Mucosa of descending colon (tissue), 3 donors: ENCODE measurements around the gene ATP6V0E1. TPM values are rescaled to one million over a fixed set of nuclear protein-coding genes. Genes with fewer than 3 reads are reported as not detected.

ENCODE experiments used
- ATAC-seq: fragments of 200-7000 bp; cut with Tn5 transposase; one replicate; pipeline ENCODE4 v1.9.1; 2020; ENCODE audit warnings: mild to moderate bottlenecking, moderate library complexity
- DNase-seq, 3 donors: peaks; one replicate each; pipeline ENCODE4 v3.0.0-alpha.2; 2020
- H3K36me3 ChIP-seq: fragments of 200-600 bp; one replicate; pipeline ENCODE4 v1.8.0; 2021; ENCODE audit warnings: low read depth, mild to moderate bottlenecking
- H3K4me1 ChIP-seq: fragments of 200-600 bp; one replicate; pipeline ENCODE4 v1.8.0; 2021; ENCODE audit warnings: low read depth, mild to moderate bottlenecking
- H3K4me3 ChIP-seq: fragments of 200-600 bp; one replicate; pipeline ENCODE4 v1.8.0; 2021; ENCODE audit warnings: mild to moderate bottlenecking
- H3K9me3 ChIP-seq: fragments of 200-600 bp; one replicate; pipeline ENCODE4 v1.8.0; 2021; ENCODE audit warnings: mild to moderate bottlenecking
- intact Hi-C, 2 donors: fragments of 100-400 bp; cut with DNase I in 1 of 2; cut with micrococcal nuclease in 1 of 2; formaldehyde crosslinking; loops; one replicate each; pipeline versions ENCODE4 v1.11.0 to v1.11.1; 2022; cut with DNase I, micrococcal nuclease
- total RNA-seq, 3 donors: library from RNA; stranded (reverse); fragmentation: NEBNext Ultra II Directional in 2 of 3; extraction: Animal tissue kit (Norgen Biotek cat#: 25700) in 2 of 3; gene quantifications; one replicate each; pipeline versions ENCODE4 v1.2.1 to v1.2.4, GENCODE V29; 2021 to 2023
- TF ChIP-seq, protein P1 (sequence below): fragments of 200-600 bp; IDR thresholded peaks from one replicate; pipeline ENCODE4 v1.8.0; 2022; ENCODE audit warnings: antibody characterized with exemption, mild to moderate bottlenecking
- donor health status: DM: no; HTN: no; CAD: no; lungs with moderate emphysema.
- donor health status: DM: no; HTN: no; CAD: no.
- donor health status: DM: no; HTN: yes; CAD: no.

Gene ATP6V0E1
- total RNA-seq, 3 donors from 2014 or later, result 174 to 194 (median 190) TPM

DNA sequence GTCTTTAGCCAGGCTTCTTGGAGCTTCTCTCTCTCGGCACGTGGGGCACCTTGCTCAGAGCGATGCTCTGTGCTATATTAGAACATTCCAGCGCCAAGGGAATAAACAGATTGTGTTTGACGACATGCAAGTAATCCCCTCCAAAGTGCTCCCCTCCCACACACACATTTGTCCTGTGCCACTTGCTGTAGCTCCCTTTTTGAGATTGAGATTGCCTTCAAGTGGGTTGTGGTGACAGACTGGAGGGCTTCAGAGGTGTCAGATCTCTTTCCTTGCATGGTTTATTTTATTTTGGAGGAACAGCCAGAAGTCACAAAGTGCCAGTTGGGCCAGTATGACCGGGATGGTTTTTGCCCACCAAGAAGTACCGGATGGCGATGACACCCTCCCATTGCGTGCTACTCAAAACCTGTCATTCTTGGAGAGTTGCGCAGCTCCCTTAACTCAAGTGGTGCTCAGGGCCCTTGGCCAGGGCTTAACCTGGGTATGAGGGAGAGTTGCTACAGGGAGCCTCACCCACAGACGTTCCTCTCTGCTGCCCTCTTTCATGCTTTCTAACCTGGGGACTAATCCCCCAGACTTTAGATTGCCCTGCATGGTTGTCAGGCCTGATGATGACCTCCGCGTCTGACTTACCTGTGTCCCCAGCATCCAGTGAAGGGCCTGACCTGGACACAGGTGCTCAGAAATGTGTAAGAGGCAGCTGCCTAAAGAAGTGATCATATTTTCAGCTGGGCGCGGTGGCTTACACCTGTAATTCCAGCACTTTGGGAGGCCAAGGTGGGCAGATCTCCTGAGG lies 43.1 kb upstream of the ATP6V0E1 start:
- no peaks in the 10 kb centered on the region for H3K9me3 ChIP-seq
- no peak overlapping the region for H3K4me3 ChIP-seq
- no peaks in the 10 kb centered on the region for H3K4me1 ChIP-seq
- peak in 1 of 3 donors; percentile 8 for DNase-seq
- H3K36me3 ChIP-seq, result no peaks in the 10 kb centered on the region
- intact Hi-C loops, result loop anchor here in 1 of 2 donors (10.0 kb wide), 1 partner anchor 466 kb away; no protein-coding TSS in a partner anchor
- TF ChIP-seq, protein P1, sequence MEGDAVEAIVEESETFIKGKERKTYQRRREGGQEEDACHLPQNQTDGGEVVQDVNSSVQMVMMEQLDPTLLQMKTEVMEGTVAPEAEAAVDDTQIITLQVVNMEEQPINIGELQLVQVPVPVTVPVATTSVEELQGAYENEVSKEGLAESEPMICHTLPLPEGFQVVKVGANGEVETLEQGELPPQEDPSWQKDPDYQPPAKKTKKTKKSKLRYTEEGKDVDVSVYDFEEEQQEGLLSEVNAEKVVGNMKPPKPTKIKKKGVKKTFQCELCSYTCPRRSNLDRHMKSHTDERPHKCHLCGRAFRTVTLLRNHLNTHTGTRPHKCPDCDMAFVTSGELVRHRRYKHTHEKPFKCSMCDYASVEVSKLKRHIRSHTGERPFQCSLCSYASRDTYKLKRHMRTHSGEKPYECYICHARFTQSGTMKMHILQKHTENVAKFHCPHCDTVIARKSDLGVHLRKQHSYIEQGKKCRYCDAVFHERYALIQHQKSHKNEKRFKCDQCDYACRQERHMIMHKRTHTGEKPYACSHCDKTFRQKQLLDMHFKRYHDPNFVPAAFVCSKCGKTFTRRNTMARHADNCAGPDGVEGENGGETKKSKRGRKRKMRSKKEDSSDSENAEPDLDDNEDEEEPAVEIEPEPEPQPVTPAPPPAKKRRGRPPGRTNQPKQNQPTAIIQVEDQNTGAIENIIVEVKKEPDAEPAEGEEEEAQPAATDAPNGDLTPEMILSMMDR, result no peak
- ATAC-seq, result no peak

DNA sequence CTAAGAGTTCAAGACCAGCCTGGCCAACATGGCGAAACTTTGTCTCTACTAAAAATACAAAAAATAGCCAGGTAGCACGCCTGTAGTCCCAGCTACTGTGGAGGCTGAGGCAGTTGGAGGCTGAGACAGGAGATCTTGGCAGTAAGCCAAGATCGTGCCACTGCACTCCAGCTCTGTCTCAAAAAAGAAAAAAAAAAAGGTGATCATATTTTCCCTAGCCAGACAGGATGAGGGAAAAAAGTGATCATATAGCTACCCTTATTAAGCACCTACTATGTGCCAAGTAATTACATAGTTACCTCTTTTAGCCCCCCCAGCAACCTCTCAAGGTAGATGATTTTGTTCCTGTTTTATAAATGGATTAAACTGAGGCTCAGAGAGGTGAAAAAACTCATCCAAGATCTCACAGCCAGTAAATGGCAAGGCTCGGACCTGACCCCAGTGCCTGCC lies 42.5 kb upstream of the ATP6V0E1 start:
- H3K36me3 ChIP-seq, result no peaks in the 10 kb centered on the region
- no peak overlapping the region for H3K4me3 ChIP-seq
- TF ChIP-seq, protein P1, result no peak
- H3K4me1 ChIP-seq, result no peaks in the 10 kb centered on the region
- intact Hi-C loops, result loop anchor here in 1 of 2 donors (10.0 kb wide), 1 partner anchor 466 kb away; no protein-coding TSS in a partner anchor
- DNase-seq, result peak in 1 of 3 donors; percentile 12
- no peak for ATAC-seq
- H3K9me3 ChIP-seq, result no peaks in the 10 kb centered on the region

DNA sequence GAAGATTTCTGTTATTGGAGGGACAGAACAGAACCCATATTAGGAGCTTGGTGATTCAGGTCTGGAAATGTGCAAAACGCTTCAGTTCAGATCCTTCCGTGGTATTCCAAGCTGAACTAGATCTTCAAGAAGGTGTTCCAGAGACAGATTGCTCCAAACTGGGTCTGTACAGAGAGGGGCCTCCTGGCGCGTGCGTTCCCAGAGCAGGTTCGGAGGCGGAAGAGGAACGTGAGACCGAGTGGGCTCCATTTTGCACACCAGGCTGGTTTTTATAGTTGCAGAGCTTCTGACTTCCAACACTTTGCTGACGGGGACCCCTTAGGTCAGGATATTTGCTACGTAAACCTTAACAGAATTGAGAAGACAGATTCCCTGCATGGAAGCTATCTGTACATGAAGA lies 41.0 kb upstream of the ATP6V0E1 start:
- no peaks in the 10 kb centered on the region for H3K4me1 ChIP-seq
- H3K4me3 ChIP-seq, result no peak overlapping the region
- DNase-seq (peak in 1 of 3 donors; percentile 5), ATAC-seq (no peak)
- no peaks in the 10 kb centered on the region for H3K9me3 ChIP-seq
- TF ChIP-seq, protein P1, result no peak
- H3K36me3 ChIP-seq, result no peaks in the 10 kb centered on the region
- intact Hi-C loops, result loop anchor here in 1 of 2 donors (10.0 kb wide), 1 partner anchor 468 kb away; no protein-coding TSS in a partner anchor

DNA sequence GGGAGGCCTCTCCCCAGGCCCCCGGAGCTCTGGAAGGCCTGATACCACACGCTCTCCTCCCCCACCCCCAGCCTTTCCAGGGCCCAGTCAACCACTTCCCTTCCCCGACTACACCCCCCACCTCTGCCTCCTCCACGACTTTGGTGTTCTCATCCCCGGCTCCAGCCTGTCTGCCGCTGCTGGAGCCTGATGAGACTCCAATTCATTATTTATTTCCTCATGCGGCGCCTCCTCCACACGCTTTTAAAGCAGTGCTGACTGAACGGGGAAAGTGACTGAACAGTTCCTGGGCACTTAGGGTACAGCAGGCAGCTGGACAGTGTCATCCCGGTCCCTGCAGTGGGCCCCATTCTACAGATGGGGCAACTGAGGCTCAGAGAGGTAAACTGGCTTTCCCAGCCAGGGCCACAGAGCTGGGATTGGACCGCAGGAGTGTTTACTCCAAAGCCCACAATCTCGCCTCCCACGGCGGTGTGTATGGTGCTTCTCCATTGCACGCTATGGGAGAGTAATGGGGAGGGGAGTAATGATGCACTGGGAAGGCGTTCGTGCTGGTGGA lies 40.2 kb upstream of the ATP6V0E1 start:
- Histone ChIP-seq H3K9me3 (no peaks in the 10 kb centered on the region), H3K36me3 (no peaks in the 10 kb centered on the region), H3K4me3 (no peak overlapping the region), H3K4me1 (no peaks in the 10 kb centered on the region)
- TF ChIP-seq, protein P1, result no peak
- DNase-seq (peak in 1 of 3 donors; percentile 17), ATAC-seq (no peak)
- intact Hi-C loops, result loop anchor here in 1 of 2 donors (10.0 kb wide), 1 partner anchor 469 kb away; no protein-coding TSS in a partner anchor

DNA sequence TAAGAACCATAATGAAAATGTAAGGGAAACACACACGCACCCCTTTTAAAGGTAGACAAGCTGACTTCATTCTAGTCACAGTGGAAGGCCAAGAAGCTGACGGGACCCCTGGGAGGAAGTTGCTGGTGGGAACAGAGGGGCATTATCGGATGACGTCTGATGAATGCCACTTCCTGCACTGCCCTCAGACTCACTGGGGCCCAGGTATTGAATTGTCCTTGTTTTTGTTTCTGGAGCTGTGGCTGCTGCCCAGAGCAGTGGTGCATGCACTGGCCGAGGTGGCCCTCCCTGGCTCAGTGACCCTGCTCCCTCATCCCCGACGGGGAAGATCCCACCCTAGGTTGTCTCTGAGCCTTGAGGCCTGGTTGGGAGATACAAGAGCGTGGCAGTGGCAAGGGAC lies 39.7 kb upstream of the ATP6V0E1 start:
- no peak for ATAC-seq
- intact Hi-C loops, result loop anchor here in 1 of 2 donors (10.0 kb wide), 1 partner anchor 469 kb away; no protein-coding TSS in a partner anchor
- Histone ChIP-seq H3K9me3 (no peaks in the 10 kb centered on the region), H3K4me1 (no peaks in the 10 kb centered on the region), H3K36me3 (no peaks in the 10 kb centered on the region), H3K4me3 (no peak overlapping the region)
- TF ChIP-seq, protein P1, result no peak
- peak in 1 of 3 donors; percentile 7 for DNase-seq
